ENCODE results near the gene STOML1.

STOML1 gene

GRCh38 chr15:74007820-74008371 lies 15.8 kb upstream of the STOML1 start:
- H3K27me3 ChIP-seq (ENCODE audit: insufficient read depth, low read length, poor library complexity, severe bottlenecking), result no peaks in the 10 kb centered on the region
- H3F3A ChIP-seq (ENCODE audit: low read depth), result no peaks in the 10 kb centered on the region
- H3K36me3 ChIP-seq (ENCODE audit: insufficient read depth, low read length), result peaks cover 69% of the 10 kb centered on the region
- H3K9ac ChIP-seq (ENCODE audit: low read depth, low read length, poor library complexity, severe bottlenecking), result no peak overlapping the region
- peaks cover 23% of the 10 kb centered on the region for H3K4me1 ChIP-seq (ENCODE audit: insufficient read depth, low read length, poor library complexity, severe bottlenecking)
- H3K9me2 ChIP-seq (replicated peaks; ENCODE audit: low read depth, low read length), result no peaks in the 10 kb centered on the region
- TF ChIP-seq EZH2phosphoT487 (IDR thresholded peaks at IDR 0.05; ENCODE audit: borderline replicate concordance) (no peak), CTCF (conservative IDR thresholded peaks at IDR 0.05; ENCODE audit: low read length) (no peak)
- H4K20me1 ChIP-seq (ENCODE audit: insufficient read depth, low read length, poor library complexity, severe bottlenecking), result peaks cover 21% of the 10 kb centered on the region
- no peak overlapping the region for H3K4me3 ChIP-seq (ENCODE audit: low read length, poor library complexity, severe bottlenecking)
- peaks cover 7% of the 10 kb centered on the region; the same call in 1 of the 2 replicates for H3K9me3 ChIP-seq (ENCODE audit: insufficient read depth, low read depth, low read length)
- H3K4me2 ChIP-seq (ENCODE audit: low read depth, low read length, poor library complexity, severe bottlenecking), result peak overlapping the region; percentile 29
- no peak overlapping the region for H2AFZ ChIP-seq (ENCODE audit: low read length)
- H3K79me2 ChIP-seq (ENCODE audit: insufficient read depth, low read length), result peaks cover 97% of the 10 kb centered on the region

GRCh38 chr15:74006774-74007639 lies 14.9 kb upstream of the STOML1 start:
- Histone ChIP-seq H3K36me3 (ENCODE audit: insufficient read depth, low read length) (peaks cover 69% of the 10 kb centered on the region), H3K4me1 (ENCODE audit: insufficient read depth, low read length, poor library complexity, severe bottlenecking) (peaks cover 23% of the 10 kb centered on the region), H3K79me2 (ENCODE audit: insufficient read depth, low read length) (peaks cover 95% of the 10 kb centered on the region), H3K9me2 (replicated peaks; ENCODE audit: low read depth, low read length) (no peaks in the 10 kb centered on the region), H3F3A (ENCODE audit: low read depth) (no peaks in the 10 kb centered on the region), H3K9ac (ENCODE audit: low read depth, low read length, poor library complexity, severe bottlenecking) (no peak overlapping the region), H3K9me3 (ENCODE audit: insufficient read depth, low read depth, low read length) (peaks cover 7% of the 10 kb centered on the region; the same call in 1 of the 2 replicates), H3K4me3 (ENCODE audit: low read length, poor library complexity, severe bottlenecking) (no peak overlapping the region), H3K27me3 (ENCODE audit: insufficient read depth, low read length, poor library complexity, severe bottlenecking) (no peaks in the 10 kb centered on the region), H2AFZ (ENCODE audit: low read length) (no peak overlapping the region), H3K4me2 (ENCODE audit: low read depth, low read length, poor library complexity, severe bottlenecking) (peak overlapping the region; percentile 29), H4K20me1 (ENCODE audit: insufficient read depth, low read length, poor library complexity, severe bottlenecking) (peaks cover 25% of the 10 kb centered on the region)
- TF ChIP-seq CTCF (conservative IDR thresholded peaks at IDR 0.05; ENCODE audit: low read length) (no peak), EZH2phosphoT487 (IDR thresholded peaks at IDR 0.05; ENCODE audit: borderline replicate concordance) (no peak)

- Histone ChIP-seq H3K4me2 (ENCODE audit: low read depth, low read length, poor library complexity, severe bottlenecking) (peak overlapping the region; percentile 96), H3K4me3 (ENCODE audit: low read length, poor library complexity, severe bottlenecking) (peak overlapping the region; percentile 90), H3K27me3 (ENCODE audit: insufficient read depth, low read length, poor library complexity, severe bottlenecking) (peaks cover 4% of the 10 kb centered on the region), H4K20me1 (ENCODE audit: insufficient read depth, low read length, poor library complexity, severe bottlenecking) (peaks cover 61% of the 10 kb centered on the region), H3K79me2 (ENCODE audit: insufficient read depth, low read length) (peaks cover 80% of the 10 kb centered on the region), H3K36me3 (ENCODE audit: insufficient read depth, low read length) (peaks cover 23% of the 10 kb centered on the region; the same call in 1 of the 2 replicates), H3K9me2 (replicated peaks; ENCODE audit: low read depth, low read length) (no peaks in the 10 kb centered on the region), H2AFZ (ENCODE audit: low read length) (no peak overlapping the region), H3K9ac (ENCODE audit: low read depth, low read length, poor library complexity, severe bottlenecking) (peak overlapping the region; percentile 98), H3K9me3 (ENCODE audit: insufficient read depth, low read depth, low read length) (no peaks in the 10 kb centered on the region), H3K4me1 (ENCODE audit: insufficient read depth, low read length, poor library complexity, severe bottlenecking) (peaks cover 47% of the 10 kb centered on the region), H3F3A (ENCODE audit: low read depth) (peaks cover 4% of the 10 kb centered on the region; the same call in 1 of the 2 replicates)
- TF ChIP-seq CTCF (conservative IDR thresholded peaks at IDR 0.05; ENCODE audit: low read length) (no peak), EZH2phosphoT487 (IDR thresholded peaks at IDR 0.05; ENCODE audit: borderline replicate concordance) (no peak)
These were observed 5.9 kb upstream of the STOML1 start for GRCh38 chr15:73997986-73998385.
